ENCODE measurements around the gene ZEB2. TPM values are rescaled to one million over a fixed set of nuclear protein-coding genes. Genes with fewer than 3 reads are reported as not detected.

The ZEB2 gene
- 4.0 to 8.3 TPM (median 6.4 TPM) in 5 replicates for total RNA-seq (2022; extraction: Qiagen RNA extraction; ENCODE audit: low read depth)

DNA sequence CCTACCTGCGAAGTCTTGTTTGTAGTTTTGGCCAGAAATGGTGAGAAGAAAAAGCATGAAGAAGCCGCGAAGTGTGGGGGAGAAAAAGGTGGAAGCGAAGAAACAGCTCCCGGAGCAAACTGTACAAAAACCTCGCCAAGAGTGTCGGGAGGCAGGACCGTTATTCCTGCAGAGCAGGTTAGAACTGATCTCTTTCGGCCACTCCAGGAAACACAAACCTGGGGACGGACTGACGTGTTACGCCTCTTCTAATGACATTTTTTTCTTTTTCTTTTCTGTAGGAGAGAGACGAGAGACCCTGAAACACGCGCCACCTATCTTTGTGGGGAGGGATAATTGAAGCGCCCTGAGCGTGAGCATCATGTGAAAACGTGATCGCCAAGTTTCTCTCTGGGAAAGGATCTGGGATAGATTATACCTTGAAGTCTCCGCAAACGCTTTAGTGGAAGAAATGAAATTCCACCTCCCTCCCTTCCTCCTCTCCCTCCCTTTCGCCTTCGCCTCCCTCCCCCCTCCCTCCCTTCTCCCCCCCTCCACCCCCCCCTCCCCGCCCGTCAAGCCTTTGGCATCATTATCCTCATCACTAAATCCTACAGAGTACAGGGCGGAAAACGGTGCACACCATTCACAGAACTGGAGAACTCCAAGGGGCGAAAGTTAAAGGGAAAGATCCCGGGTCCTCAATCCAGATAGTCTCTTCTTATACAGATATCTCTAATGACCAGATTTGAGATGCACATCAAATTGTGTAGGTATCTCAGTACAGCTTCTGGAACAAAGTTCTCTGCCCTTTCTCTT is at the start of gene ZEB2:
Gene ZEB2 (minus strand): TSS at position 186 of the 798 bp plus-strand sequence. CDS start 2,769 bp downstream, outside the sequence.

